GM19463 (cell line): ENCODE measurements around the gene TRIP13.
"Not testable (repeated sequence)": the region's sequence is repeated elsewhere in the genome, so short reads cannot be mapped to it uniquely, and the experiment has no call there.

ENCODE experiments used
- ATAC-seq: cut with Tn5 transposase; IDR thresholded peaks from one replicate; pipeline ENCODE4 v1.9.1; 2021; ENCODE audit warnings: mild to moderate bottlenecking, moderate library complexity; ENCODE audit not compliant: unreplicated experiment

Gene TRIP13

GRCh38 chr5:889075-889710, 3.5 kb upstream of the TRIP13 start:
- no peak for ATAC-seq

DNA sequence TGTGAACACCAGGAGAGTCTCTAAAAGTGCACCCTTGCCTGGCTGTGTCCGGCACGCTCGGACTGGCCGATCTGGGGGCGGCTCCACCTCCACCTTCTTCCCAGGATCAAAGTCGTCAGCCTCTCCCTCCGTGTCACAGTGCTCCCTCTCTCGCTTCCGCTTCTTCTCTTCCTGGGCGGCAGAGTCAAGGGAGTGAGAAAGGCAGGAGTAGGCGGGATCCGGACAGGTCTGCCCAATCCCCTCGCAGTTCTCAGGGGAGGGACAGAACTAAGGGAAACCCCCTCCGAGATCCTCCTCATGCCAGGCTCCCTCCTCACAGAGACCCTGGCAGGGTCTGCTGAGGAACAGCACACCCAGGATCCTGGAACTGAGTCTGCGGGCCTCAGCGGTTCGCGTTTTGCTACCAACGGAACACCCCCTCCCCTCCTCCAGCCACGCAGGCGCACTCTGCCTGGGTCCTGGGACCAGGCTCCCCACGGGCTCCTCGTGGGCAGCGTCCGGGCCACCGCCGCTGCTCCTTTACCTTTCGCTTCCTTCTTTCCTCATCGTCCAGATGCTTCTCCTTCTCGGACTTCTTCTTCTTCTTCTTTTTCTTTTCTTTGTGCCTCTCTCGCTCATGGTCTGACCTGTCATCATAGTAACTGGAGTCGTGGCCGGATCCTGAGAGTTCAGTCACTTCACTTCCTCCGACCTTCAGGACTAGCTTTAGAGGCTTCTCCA, 1.4 kb upstream of the TRIP13 start:
- ATAC-seq, result no peak

DNA sequence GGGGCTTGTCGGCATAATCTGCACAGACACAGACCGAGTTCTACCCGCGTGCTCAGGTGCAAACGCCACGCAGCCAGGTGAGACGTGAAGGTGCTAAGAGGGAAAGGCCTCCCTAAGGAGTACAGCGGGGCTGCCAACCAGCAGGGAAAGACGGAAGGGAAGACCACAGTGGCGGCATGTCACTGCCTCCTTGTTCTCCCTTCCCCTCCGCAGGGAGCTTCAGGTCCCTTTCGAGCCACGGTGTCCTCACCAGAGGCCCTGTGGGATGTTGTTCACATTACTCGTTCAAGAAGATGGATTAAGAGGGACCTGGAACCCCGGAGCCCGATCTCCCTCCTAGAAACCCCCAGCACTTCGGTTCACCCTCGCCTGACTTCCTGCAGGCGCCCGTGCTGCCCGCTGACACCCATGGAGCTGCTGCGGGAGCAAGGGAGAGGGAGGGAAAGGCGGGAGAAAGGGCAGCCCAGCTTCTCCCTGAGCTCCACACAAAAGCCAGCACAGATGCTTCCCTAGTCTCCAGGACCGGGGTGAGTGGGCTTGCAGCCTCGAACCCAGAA, 769 bp upstream of the TRIP13 start:
- ATAC-seq, result no peak

DNA sequence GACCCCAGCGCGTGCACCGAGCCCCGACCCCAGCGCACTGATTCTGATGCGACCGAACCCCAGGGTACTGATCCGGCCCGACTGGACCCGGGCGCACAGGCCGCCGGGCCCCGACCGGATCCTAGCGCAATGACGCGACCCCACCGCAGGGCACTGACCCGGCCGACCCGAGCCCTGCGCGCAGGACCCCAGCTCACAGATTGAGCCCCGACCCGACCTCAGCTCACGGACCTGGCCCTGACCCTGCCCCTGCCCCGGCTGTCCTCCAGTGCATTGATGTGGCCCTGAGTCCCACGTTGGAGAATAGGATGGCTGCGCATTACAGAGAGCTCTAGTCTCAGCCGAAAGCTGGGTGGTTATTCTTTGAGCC, 438 bp downstream of the TRIP13 start:
- peak; percentile 13 for ATAC-seq

DNA sequence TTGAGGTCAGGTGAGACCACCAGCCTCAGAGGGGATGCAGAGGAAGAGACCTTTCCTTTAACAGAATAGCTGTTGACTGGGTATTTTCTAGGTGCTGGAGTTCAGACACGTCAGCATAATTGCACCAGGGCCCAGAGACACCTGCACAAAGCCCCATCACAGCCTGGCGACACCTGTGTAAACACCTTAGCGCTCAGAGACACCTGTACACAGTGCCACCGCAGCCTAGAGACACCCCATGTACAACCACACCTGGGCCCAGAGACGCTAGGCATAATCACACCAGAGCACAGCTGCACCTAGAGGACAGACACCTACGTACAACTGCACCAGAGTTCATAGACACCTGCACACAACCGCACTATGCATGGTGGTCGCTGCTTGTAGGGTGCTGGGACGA, 1.0 kb downstream of the TRIP13 start:
- no peak for ATAC-seq

GRCh38 chr5:900781-901180, 8.1 kb downstream of the TRIP13 start:
- ATAC-seq, result no peak

- ATAC-seq, result no peak
Measured at GRCh38 chr5:902129-902916, 9.6 kb downstream of the TRIP13 start.

- no peak for ATAC-seq
Measured at GRCh38 chr5:903756-904096, 11.0 kb downstream of the TRIP13 start.

- no peak for ATAC-seq
Measured at GRCh38 chr5:905139-905642, 12.5 kb downstream of the TRIP13 start.

- ATAC-seq, result no peak
Measured at GRCh38 chr5:907366-907910, 14.8 kb downstream of the TRIP13 start.

DNA sequence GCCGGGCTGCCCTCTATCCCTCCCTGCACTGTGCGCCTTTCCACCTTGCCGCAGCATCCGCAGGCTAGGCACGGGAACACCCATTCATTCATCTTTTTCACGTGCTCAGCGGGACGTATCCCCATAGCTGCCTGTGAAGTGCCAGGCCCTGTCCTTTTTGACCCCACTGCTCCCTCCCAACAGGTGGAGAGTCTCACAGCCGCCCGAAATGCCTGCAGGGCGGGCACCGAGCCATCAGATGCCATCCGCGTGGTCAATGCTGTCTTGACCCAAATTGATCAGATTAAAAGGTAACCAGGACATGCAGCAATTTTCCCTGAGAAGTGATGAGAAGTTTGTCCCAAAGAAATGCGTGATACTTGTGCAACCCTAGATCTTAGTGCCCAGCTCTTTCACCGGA, 15.5 kb downstream of the TRIP13 start:
- ATAC-seq, result no peak

DNA sequence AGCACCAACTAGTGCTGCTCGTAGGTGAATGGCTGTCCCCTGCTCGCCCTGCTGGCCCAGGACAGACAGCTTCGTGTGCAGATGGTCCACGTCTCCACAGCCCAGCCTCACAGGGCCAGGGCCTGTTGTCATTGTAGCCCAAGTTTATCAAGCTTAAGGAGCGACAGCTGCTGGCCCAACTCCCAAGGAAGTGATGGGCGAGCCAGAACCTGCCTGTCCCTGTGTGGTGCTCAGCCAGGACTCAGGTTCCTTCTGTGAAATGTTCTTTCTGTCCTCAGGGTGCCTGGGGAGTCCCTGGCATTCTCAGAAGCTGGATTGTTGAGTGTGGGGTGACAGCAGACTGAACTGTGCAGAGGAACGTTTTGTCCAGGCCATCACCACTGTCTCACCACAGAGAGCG, 16.4 kb downstream of the TRIP13 start:
- ATAC-seq, result no peak

- no peak for ATAC-seq
Measured at GRCh38 chr5:909994-910768, 17.5 kb downstream of the TRIP13 start.

- no peak for ATAC-seq
Measured at GRCh38 chr5:910769-911160, 18.1 kb downstream of the TRIP13 start.

DNA sequence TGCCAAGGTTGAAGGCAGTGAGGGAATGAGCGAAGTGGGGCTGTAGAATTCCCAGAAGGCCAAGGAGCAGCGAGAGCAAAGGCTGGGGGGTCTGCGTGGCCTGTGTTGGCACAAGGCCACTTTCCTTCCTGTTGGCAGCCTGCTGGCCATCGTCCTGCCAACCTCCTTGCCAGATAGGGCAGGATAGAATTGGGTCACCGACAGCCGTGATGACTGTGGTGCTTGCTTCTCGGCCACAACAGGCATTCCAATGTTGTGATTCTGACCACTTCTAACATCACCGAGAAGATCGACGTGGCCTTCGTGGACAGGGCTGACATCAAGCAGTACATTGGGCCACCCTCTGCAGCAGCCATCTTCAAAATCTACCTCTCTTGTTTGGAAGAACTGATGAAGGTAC, 18.9 kb downstream of the TRIP13 start:
- ATAC-seq, result no peak

GRCh38 chr5:912280-913091, 19.8 kb downstream of the TRIP13 start:
- ATAC-seq, result no peak

DNA sequence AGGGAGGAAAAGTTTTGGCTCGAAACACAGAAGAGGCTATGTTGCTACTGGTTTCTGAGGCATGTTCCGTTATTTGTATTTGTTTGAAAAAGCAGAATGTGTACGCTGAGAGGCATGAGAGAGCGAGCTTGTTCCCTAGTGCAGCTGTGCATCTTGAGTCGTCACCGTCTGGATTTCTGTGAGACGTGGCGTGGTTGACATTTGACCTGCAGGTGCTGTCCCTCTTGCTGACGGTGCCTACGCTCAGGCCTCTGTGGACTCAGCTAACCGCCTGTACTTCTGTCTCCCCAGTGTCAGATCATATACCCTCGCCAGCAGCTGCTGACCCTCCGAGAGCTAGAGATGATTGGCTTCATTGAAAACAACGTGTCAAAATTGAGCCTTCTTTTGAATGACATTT, 21.5 kb downstream of the TRIP13 start:
- no peak for ATAC-seq

GRCh38 chr5:914612-915011, 21.9 kb downstream of the TRIP13 start:
- no peak for ATAC-seq

- not testable (repeated sequence) for ATAC-seq
Measured at GRCh38 chr5:915346-915745, 22.7 kb downstream of the TRIP13 start.

DNA sequence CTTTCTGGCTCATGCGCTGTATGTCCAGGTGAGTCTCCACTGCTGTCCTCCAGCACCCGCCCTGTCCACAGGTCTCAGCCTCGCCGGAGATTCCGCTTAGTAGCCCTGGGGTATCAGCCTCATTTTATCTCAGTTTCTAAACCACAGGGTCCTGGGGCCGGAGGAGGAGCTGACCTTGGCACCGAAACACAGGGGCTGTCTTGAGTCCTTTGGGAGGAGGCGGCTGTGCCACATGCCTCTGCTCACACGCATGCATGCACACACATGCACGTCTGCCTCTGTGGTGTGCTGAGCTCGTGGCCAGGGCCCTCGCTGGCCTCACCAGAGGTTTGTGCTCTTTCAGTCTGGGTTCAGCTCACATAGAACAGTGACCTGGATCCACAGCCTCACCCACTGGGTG, 23.3 kb downstream of the TRIP13 start:
- no peak for ATAC-seq
